Esophagus squamous epithelium (tissue), 4 donors: Measurements from ENCODE around the gene GPR21.

Source experiments
- POLR2A ChIP-seq, 4 donors: fragments of 450-650 bp; IDR thresholded peaks; one replicate each; pipeline ENCODE4 v1.6.1; 2017; ENCODE audit warnings: antibody characterized with exemption in 4 of 4, mild to moderate bottlenecking in 4 of 4, moderate library complexity in 3 of 4
- TF ChIP-seq, protein P1 (sequence below), 6 experiments: fragments of 450-650 bp in 4 of 6; fragments of 200-600 bp in 2 of 6; sonication (generic) in 2 of 6; IDR thresholded peaks; one replicate each; pipeline ENCODE4 v1.5.1; 2016 to 2019; ENCODE audit warnings: antibody characterized with exemption in 6 of 6, mild to moderate bottlenecking in 4 of 6, moderate library complexity in 4 of 6

DNA sequence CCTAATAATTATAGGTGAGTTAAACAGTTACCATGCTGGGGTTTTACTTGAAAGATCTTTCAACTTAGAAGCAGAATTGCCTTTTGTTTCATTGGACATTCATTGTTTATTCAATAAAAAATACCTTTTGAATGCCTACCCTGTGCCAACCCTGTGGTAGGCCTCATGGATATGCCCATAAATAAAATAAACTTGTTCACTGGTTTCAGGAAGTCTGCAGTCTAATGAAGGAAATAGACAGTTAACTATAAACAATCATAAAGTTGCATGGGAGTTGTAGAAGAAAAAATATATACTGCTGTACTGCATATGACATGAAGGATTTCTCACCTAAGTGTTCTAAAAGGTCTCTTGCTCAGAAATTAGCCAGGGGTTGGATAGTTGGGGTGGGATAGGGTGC is 5.3 kb upstream of the GPR21 start:
- TF ChIP-seq POLR2A (IDR thresholded peaks at IDR 0.05): no peak
- TF ChIP-seq, protein P1, sequence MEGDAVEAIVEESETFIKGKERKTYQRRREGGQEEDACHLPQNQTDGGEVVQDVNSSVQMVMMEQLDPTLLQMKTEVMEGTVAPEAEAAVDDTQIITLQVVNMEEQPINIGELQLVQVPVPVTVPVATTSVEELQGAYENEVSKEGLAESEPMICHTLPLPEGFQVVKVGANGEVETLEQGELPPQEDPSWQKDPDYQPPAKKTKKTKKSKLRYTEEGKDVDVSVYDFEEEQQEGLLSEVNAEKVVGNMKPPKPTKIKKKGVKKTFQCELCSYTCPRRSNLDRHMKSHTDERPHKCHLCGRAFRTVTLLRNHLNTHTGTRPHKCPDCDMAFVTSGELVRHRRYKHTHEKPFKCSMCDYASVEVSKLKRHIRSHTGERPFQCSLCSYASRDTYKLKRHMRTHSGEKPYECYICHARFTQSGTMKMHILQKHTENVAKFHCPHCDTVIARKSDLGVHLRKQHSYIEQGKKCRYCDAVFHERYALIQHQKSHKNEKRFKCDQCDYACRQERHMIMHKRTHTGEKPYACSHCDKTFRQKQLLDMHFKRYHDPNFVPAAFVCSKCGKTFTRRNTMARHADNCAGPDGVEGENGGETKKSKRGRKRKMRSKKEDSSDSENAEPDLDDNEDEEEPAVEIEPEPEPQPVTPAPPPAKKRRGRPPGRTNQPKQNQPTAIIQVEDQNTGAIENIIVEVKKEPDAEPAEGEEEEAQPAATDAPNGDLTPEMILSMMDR (IDR thresholded peaks at IDR 0.05): no peak
